HepG2 (cell line): Measurements from ENCODE around the gene SLC36A3. TPM values are rescaled to one million over a fixed set of nuclear protein-coding genes. Genes with fewer than 3 reads are reported as not detected.
A peak's percentile ranks its signal among the peaks of the same experiment; 100 is the strongest.

ENCODE experiments used
- HDAC1 ChIP-seq: sonication (generic); formaldehyde crosslinking; IDR thresholded peaks from 2 replicates; pipeline ENCODE4 v1.5.1; 2020; ENCODE audit warnings: mild to moderate bottlenecking, missing genetic modification reagents
- JUNB ChIP-seq: sonication (generic); formaldehyde crosslinking; IDR thresholded peaks from 2 replicates; pipeline ENCODE4 v1.8.0; 2022; ENCODE audit warnings: missing genetic modification reagents, mild to moderate bottlenecking, borderline replicate concordance
- LCORL ChIP-seq, 2 experiments: fragments of 450-650 bp in 1 of 2; sonication (generic) in 1 of 2; formaldehyde crosslinking in 1 of 2; IDR thresholded peaks; 2 replicates each; pipeline versions ENCODE4 v1.5.0 to v1.6.1; 2017 to 2020; ENCODE audit warnings: antibody characterized with exemption in 1 of 2, missing genetic modification reagents in 1 of 2
- RAD51 ChIP-seq: fragments of 450-650 bp; IDR thresholded peaks from 2 replicates; pipeline ENCODE4 v1.6.1; 2016; ENCODE audit warnings: borderline replicate concordance
- SRSF1 ChIP-seq: fragments of 200-400 bp; formaldehyde crosslinking; optimal IDR thresholded peaks from 2 replicates; pipeline ENCODE3; 2017; ENCODE audit warnings: mild to moderate bottlenecking, low read depth, low read length, moderate library complexity
- SRSF4 ChIP-seq: fragments of 200-400 bp; formaldehyde crosslinking; IDR thresholded peaks from one replicate; pipeline ENCODE4 v1.6.1; 2018; ENCODE audit warnings: mild to moderate bottlenecking, low read depth, low read length, moderate library complexity; ENCODE audit not compliant: poor library complexity, severe bottlenecking
- U2AF1 ChIP-seq: fragments of 200-400 bp; formaldehyde crosslinking; optimal IDR thresholded peaks from 2 replicates; pipeline ENCODE3; 2017; ENCODE audit warnings: mild to moderate bottlenecking, low read depth, low read length
- ZNF354B ChIP-seq: sonication (generic); formaldehyde crosslinking; IDR thresholded peaks from 2 replicates; pipeline ENCODE4 v1.8.0; 2022; ENCODE audit warnings: mild to moderate bottlenecking, missing genetic modification reagents
- polyA plus RNA-seq, 8 experiments: library from polyadenylated mRNA; depleted of rRNA in 3 of 8; stranded (reverse) in 7 of 8; unstranded in 1 of 8; fragments of >200 nt; fragmentation: Illumina TruSeq in 4 of 8; extraction: Trizol in 4 of 8; gene quantifications; 2 replicates each; pipeline versions ENCODE4 v1.2.1 to v1.2.3, GENCODE V29; 2011 to 2016; ENCODE audit warnings: low read depth in 4 of 8, missing spikeins in 1 of 8, mixed read lengths in 1 of 8; ENCODE audit not compliant: insufficient read depth in 1 of 8
- total RNA-seq, 5 experiments: library from RNA; depleted of rRNA; stranded (reverse); fragments of >200 nt; fragmentation: Illumina TruSeq; extraction: Trizol; gene quantifications; 2 replicates each; pipeline ENCODE4 v1.2.3, GENCODE V29; 2016; ENCODE audit warnings: low read depth in 1 of 5
- TF ChIP-seq, protein P1 (sequence below), 2 experiments: sonication (generic) in 1 of 2; formaldehyde crosslinking in 1 of 2; IDR thresholded peaks; 2 replicates each; pipeline versions ENCODE4 v1.4.0 to v1.6.1; 2016 to 2020; ENCODE audit warnings: borderline replicate concordance in 1 of 2, low read depth in 1 of 2, mild to moderate bottlenecking in 1 of 2, missing genetic modification reagents in 1 of 2
- TF ChIP-seq, protein P2 (sequence below): sonication (generic); formaldehyde crosslinking; IDR thresholded peaks from 2 replicates; pipeline ENCODE4 v1.9.0; 2021; ENCODE audit warnings: mild to moderate bottlenecking, missing genetic modification reagents
- TF ChIP-seq, protein P3 (sequence below): IDR thresholded peaks from 2 replicates; pipeline ENCODE4 v1.6.1; 2016

Gene SLC36A3
- total and polyA plus RNA-seq, 2 of the 13 experiments (the other 11 are each of a cell fraction or from before 2014, with no cell fraction given), result not detected

DNA sequence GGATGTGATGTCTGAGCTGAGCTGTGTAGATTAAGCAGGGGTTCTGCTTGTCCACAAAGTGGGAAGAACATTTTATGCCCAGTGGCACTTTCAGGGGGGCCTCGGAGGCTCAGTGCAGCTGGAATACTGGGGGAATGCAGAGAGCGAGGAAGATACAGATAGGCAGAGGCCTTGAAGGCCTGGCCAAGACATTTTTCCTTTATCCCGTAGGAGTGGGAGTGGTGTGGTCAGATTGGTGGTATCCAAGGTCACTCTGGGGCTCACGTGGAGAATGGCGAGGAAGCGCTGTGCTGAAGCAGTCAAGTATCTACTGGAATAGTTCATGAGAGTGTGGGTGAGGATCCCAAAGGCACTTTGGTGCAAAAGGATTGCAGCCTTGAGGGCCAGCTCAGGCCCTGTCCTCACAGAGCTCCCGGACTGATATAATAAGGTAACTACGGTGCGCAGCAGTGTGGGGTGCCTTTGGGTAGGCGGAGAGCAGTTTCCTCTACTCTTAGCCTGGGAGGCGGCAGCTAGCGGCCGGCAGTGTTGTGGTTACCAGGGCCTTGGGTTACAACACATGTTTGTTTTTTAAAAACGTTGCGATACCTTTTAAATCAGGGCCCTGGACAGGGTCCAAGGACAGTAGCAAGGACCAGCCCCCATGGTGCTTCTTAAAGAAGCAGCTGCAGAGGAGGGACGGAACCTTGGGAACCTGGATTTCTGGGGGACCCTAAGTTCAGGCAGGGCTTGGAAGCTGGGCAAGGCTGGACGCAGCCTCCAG is 68.9 kb downstream of the SLC36A3 start (continued):
- TF ChIP-seq, protein P1, sequence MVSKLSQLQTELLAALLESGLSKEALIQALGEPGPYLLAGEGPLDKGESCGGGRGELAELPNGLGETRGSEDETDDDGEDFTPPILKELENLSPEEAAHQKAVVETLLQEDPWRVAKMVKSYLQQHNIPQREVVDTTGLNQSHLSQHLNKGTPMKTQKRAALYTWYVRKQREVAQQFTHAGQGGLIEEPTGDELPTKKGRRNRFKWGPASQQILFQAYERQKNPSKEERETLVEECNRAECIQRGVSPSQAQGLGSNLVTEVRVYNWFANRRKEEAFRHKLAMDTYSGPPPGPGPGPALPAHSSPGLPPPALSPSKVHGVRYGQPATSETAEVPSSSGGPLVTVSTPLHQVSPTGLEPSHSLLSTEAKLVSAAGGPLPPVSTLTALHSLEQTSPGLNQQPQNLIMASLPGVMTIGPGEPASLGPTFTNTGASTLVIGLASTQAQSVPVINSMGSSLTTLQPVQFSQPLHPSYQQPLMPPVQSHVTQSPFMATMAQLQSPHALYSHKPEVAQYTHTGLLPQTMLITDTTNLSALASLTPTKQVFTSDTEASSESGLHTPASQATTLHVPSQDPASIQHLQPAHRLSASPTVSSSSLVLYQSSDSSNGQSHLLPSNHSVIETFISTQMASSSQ (IDR thresholded peaks at IDR 0.05; ENCODE audit: low read depth), result no peak
- TF ChIP-seq, protein P1 (CRISPR knock-in tag; IDR thresholded peaks at IDR 0.05; ENCODE audit: borderline replicate concordance), result no peak; the same call in 1 of the 2 replicates
- TF ChIP-seq LCORL (IDR thresholded peaks at IDR 0.05) (no peak), LCORL (CRISPR knock-in tag; IDR thresholded peaks at IDR 0.05) (peak; percentile 68), SRSF1 (no peak), ZNF354B (CRISPR knock-in tag) (no peak), U2AF1 (no peak), RAD51 (no peak), HDAC1 (peak; percentile 84), JUNB (CRISPR knock-in tag) (no peak), SRSF4 (no peak)
- TF ChIP-seq, protein P2, sequence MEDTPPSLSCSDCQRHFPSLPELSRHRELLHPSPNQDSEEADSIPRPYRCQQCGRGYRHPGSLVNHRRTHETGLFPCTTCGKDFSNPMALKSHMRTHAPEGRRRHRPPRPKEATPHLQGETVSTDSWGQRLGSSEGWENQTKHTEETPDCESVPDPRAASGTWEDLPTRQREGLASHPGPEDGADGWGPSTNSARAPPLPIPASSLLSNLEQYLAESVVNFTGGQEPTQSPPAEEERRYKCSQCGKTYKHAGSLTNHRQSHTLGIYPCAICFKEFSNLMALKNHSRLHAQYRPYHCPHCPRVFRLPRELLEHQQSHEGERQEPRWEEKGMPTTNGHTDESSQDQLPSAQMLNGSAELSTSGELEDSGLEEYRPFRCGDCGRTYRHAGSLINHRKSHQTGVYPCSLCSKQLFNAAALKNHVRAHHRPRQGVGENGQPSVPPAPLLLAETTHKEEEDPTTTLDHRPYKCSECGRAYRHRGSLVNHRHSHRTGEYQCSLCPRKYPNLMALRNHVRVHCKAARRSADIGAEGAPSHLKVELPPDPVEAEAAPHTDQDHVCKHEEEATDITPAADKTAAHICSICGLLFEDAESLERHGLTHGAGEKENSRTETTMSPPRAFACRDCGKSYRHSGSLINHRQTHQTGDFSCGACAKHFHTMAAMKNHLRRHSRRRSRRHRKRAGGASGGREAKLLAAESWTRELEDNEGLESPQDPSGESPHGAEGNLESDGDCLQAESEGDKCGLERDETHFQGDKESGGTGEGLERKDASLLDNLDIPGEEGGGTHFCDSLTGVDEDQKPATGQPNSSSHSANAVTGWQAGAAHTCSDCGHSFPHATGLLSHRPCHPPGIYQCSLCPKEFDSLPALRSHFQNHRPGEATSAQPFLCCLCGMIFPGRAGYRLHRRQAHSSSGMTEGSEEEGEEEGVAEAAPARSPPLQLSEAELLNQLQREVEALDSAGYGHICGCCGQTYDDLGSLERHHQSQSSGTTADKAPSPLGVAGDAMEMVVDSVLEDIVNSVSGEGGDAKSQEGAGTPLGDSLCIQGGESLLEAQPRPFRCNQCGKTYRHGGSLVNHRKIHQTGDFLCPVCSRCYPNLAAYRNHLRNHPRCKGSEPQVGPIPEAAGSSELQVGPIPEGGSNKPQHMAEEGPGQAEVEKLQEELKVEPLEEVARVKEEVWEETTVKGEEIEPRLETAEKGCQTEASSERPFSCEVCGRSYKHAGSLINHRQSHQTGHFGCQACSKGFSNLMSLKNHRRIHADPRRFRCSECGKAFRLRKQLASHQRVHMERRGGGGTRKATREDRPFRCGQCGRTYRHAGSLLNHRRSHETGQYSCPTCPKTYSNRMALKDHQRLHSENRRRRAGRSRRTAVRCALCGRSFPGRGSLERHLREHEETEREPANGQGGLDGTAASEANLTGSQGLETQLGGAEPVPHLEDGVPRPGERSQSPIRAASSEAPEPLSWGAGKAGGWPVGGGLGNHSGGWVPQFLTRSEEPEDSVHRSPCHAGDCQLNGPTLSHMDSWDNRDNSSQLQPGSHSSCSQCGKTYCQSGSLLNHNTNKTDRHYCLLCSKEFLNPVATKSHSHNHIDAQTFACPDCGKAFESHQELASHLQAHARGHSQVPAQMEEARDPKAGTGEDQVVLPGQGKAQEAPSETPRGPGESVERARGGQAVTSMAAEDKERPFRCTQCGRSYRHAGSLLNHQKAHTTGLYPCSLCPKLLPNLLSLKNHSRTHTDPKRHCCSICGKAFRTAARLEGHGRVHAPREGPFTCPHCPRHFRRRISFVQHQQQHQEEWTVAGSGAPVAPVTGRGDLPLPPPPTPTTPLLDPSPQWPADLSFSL, result no peak
- TF ChIP-seq, protein P3, sequence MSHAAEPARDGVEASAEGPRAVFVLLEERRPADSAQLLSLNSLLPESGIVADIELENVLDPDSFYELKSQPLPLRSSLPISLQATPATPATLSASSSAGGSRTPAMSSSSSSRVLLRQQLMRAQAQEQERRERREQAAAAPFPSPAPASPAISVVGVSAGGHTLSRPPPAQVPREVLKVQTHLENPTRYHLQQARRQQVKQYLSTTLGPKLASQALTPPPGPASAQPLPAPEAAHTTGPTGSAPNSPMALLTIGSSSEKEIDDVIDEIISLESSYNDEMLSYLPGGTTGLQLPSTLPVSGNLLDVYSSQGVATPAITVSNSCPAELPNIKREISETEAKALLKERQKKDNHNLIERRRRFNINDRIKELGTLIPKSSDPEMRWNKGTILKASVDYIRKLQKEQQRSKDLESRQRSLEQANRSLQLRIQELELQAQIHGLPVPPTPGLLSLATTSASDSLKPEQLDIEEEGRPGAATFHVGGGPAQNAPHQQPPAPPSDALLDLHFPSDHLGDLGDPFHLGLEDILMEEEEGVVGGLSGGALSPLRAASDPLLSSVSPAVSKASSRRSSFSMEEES, result no peak
